Activated effector memory CD4-positive, alpha-beta T cell treated with Interleukin-2 at 50 U/mL for 16 hours (primary cell): ENCODE measurements around the gene DPY19L1.
A peak's percentile ranks its signal among the peaks of the same experiment; 100 is the strongest.
"Not testable (repeated sequence)": the region's sequence is repeated elsewhere in the genome, so short reads cannot be mapped to it uniquely, and the experiment has no call there.

ENCODE experiments used
- DNase-seq: peaks from one replicate; pipeline ENCODE4 v3.0.0-alpha.2; 2020

Gene DPY19L1

DNA sequence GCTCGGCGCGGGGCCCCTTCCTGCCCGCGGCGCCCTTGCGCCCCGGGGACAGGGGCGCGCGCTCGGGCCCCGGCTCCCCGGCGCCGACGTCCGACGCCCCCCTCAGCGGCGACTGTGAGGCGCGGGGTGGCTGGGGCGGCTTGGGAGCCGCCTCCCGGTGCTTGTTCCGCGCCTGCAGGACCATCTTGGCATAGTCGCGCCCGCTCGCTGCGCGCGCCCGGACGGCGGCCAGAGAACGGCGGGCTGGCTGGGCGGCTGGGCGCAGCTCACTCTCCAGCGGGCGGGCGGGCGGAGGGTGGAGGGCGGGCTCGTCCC is at the start of gene DPY19L1:
TSS of gene DPY19L1 (minus strand) at position 275 of the 315 bp plus-strand sequence. CDS start at position 184, 91 bp downstream.
- no peak for DNase-seq

DNA sequence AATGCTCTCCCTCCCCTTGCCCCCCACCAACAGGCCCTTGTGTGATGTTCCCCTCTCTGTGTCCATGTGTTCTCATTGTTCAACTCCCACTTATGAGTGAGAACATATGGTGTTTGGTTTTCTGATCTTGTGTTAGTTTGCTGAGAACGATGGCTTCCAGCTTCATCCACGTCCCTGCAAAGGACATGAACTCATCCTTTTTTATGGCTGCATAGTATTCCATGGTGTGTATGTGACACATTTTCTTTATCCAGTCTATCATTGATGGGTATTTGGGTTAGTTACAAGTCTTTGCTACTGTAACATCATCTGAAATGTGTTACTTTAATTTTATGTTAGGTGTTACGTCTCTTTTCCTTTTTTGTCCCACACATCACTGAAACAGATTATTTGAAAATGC is 42.2 kb upstream of the DPY19L1 start:
- DNase-seq = not testable (repeated sequence)

DNA sequence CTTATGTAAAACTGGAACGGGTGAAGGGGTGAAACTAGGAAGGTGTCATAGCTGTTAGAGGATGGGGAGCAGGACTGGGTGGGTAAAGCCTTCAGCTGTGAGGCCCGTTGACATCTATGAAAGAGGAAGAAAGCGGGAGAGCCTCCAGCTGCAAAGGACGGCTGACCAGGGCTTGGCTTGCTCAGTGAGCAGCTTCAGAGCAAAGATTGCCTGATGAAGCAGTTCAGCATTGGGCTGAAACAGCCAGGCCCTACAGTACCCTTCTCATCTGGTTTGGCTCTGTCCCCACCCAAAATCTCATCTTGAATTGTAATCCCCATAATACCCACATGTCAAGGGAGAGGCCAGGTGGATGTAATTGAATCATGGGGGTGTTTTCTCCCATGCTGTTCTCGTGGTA is 36.7 kb upstream of the DPY19L1 start:
- DNase-seq = not testable (repeated sequence)

DNA sequence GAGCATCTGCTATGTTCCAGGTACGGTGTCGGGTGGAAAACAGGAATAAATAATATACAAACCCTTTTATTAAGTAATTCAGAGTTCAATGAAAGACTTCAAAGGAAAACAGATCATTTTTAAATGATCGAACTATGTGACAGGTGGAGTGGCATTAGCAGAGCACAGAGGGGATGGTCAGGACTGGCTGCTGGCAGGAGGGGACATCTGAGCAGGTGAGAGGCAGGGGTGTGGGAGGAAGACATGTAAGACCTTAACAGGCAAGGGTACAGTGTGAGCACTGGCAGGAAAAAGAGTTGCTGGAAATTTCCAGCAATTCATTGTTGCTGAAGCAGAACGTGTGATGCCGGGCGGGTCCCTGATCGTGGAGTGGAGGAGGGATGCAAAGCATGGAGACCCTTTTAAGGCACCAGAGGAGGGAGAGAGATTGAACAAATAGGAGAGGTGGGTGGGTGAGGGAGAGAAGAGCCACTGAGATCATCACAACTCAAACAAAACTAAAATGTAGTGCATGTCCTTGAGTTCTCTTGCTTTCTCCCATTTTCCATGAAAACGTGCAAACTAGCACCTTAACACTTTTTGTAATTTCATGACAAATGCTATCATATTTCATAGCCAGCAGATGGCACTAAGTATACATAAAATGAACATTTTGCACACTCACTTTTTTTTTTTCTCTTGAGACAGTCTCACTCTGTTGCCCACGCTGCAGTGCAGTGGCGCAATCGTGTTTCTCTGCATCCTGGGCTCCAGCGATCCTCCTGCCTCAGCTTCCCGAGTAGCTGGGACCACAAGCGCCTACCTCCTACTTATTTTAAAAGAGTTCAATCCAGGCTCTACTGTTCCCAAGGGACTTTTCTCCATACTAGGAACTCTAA is 35.9 kb upstream of the DPY19L1 start:
- not testable (repeated sequence) for DNase-seq

DNA sequence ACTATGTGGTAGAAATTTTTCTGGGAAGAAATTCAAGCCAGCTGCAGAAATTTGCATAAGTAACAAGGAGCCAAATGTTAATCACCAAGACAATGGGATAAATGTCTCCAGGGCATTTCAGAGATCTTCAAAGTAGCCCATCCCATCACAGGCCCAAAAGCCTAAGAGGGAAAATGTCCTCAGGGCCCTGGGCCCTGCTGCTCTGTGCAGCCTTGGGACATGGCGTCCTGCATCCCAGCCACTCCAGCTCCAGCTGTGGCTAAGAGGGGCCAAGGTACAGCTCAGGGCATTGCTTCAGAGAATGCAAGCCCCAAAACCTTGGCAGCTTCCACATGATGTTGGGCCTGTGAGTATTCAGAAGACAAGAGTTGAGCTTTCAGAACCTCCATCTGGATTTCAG is 31.8 kb upstream of the DPY19L1 start:
- DNase-seq = not testable (repeated sequence)

DNA sequence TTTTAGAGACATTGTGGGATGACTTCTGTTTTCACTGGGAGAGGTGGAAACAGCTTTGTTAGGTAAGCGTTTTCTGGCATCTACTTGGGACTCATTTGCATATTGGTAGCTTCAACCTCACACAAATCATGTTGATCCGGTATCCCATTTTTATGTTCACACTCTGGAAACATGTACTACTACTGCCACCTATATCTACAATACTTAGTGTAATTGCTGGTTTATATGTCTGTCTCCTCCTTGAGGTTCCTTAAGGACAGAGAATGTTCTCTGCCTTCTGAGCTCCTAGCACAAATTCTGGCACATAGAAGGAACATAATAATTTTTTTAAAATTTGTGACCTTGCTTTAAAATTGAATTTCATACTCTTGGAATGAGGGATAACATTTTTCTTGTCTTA is 28.1 kb upstream of the DPY19L1 start:
- DNase-seq = not testable (repeated sequence)

DNA sequence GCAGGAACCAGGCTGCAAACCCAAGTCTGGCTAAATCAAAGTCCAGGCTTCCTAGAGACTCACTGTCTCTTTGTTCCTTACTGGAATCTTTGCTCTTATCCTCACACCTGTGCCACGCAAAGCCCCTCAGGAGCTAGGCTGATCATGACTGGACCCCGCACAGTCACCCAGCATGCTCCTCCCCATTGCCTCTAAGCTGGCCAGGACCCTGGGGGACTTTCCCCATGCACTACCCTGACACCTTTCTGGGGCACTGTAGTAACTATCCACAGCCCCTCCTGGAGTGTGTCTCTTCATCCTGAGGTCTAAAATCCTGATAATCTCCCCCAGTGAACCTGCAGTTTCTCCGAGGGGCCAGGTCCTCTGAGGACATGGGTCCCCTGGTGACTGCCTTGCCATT is 21.3 kb upstream of the DPY19L1 start:
- not testable (repeated sequence) for DNase-seq

DNA sequence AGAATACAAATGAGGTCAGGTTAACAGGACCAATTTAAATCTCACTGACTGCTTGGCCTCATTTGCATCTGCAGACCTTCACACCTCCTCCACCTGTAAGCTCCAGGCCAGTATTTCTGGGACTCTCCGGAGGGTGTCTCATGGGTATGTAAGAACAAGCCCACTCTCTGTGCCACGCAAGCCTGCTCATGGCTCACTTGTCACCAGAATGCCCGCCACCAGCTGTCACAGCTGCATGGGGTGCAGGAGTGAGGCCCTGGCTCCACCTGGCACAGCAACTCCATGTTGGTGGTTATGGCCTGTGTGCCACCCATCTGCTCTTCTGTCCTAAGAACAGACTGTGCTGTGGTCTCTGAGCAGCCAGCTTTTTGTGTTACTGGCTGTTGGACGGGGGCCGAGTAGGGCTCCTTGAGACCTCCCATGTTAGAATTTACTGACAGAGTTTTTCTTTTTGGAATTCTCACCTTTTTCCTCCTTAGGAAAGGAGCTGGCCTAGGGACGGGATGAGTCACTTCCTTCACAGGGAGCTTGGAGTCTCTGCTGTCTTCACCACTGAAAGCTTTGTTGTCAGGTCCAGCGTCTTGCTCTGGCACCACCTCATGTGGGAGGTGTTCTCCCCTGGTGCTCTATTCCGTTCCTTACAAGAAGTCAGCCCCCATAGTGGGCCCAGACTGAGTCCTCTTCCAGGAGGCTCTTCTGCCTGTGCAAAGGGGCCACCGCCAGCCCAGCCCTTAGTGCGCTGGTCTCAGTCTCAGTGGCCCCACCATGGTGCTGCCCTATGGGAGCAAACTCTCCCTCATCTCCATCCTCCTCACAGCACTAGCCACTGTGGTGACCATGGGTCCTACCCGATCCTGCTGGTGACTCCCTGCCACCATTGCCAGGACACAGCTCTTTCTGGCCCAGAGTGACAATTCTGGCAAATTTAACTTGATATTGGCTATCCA is 20.5 kb upstream of the DPY19L1 start:
- DNase-seq = not testable (repeated sequence)

DNA sequence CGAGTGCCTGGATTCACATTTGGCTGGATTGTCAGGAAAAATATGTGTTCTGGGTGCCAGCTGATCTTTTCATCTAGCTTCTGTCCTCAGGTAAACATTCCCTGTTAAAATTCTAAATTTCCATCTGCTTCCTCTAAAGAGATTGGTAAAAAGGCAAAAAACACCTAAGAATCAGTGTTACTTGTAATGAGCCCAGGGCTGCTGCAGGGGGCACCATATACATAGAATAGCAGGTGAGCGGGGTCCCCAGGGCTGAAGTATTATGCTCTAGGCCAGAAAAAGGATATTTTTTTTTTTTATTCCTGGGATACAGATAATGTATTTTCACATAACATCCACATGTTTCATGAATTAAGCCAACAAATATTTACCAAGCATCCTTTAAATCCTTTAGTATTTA is 18.4 kb upstream of the DPY19L1 start:
- not testable (repeated sequence) for DNase-seq

DNA sequence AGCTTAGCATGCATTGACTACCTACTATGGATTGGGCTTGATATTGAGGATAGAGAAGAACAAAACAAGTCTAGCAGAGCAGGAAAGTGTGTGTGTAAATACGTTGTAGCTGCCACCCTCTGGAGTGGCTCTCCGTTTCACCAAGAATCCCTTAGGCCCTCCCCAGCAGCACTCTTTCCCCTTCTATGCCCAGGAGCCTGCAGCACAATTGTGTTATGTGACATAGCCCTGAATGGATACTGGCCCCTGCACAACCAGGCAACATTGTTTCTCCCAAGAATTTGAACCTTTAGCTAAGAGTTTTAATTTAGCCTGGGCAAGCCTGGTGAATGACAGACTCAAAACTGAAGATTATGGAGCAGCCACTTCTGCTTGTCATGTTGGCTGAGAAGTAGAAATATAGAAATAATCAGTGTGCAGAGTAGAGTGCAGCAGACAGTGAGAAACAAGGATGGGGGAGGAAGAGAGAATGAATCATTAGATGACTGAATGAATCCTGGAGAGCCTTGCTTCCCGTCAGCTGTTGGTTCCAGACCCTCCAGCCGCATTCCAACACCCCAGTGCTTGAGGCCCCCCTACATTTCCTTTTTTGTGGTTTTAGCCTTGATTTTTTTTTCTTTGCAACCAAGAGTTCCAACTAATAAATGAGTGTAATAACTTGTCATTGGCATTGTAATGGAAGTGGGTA is 16.3 kb upstream of the DPY19L1 start:
- DNase-seq = not testable (repeated sequence)

DNA sequence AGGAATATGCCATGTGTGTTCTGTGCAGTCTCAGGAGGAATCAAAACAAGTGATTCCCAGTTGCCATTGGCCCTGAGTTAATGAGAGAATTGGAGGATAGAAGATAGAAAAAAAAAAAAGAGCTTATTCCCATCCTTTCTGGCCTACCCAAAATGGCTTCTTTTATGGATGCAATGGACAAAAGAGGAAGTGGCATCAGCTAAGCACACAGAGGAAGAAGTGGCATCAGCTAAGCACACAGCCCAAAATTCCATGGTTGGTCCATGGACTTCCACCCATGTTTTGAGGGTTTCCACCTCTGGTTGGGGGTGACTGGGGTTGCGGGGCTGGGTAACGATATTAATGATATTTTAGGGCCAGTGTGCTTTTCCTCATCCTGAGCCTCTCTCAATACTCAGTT is 11.1 kb upstream of the DPY19L1 start:
- not testable (repeated sequence) for DNase-seq

DNA sequence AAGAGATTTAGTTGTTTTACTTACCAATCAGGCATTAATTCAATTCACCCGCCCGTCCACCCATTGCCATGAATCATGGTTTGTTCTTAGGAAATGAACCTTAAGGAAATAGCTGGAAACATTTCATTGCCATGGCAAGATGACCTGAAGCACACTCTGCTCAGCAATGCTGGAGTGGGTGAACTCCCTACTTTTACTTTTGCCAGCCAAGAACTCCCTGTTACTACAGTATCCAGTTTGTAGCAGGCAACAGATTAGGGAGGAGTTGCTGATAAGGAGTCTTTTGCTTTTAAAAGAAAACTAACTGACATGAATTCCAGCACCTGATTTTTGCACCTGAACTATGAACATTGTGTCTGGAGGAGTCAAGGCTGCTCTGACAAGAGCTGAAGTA is 10.6 kb upstream of the DPY19L1 start:
- not testable (repeated sequence) for DNase-seq

DNA sequence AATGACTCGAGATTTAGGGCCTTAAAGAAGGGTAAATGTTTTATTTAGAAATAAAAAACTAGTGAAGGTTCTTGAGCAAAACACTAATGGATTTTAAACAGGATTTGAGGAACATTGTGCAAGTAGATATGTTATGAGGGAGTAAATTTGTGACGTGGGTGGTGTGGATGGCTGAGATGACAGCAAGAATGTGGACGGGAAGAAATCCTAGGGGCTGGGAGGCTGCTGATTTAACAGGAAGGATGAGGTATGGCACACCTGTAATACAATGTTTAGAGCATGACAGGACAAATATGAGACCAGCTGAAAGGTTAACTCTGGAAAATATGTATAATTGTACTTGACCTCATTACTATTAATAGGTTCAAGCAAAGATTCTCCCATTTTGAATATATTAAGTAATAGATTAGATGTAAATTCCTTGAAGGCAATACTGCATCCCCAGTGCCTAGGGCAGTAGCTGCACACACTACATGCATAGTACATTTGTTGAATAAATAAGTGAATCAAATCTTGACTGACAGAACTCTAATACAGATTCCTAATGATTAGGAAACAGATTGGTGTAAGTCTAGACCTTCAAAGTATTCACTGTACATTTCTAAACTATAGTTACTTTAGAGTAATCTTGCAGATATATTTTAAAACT is 10.1 kb upstream of the DPY19L1 start:
- not testable (repeated sequence) for DNase-seq

DNA sequence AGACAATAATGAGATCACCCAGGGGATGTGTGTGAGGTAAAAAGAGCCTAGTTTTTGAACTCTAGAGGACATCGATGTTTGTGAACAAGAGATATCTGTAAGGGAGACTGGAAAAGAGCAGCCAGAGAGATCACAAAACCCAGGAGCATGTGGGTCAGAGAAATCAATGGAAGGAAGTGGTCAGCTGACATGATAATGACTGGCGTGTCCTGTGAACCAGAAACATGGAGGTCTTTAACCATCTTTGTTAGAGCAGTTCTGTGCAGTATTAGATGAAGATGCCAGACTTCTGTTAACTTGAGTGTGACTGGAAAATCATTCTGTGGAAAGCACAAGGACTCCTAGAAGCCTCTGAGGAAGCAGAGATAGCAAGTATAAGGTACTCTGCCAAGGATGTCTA is 6.0 kb upstream of the DPY19L1 start:
- DNase-seq = not testable (repeated sequence)

DNA sequence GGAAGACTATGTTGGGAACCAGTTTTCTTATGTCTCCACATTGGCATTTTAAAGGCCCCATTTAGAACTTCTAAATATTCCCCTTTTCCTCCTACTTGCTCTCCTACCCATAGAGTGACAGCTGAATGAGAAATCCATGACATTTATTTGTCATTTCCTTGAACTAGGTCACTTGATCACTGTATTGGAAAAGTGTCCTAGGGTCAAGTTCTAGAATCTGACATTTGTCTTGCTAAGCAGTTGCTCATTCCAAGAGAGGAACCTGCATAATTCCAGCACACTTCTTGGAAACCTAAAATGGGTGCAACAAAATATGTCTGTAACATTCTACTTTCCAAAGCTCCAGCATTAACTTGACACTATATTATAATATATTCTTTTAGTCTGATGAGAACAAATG is 3.6 kb upstream of the DPY19L1 start:
- no peak for DNase-seq

DNA sequence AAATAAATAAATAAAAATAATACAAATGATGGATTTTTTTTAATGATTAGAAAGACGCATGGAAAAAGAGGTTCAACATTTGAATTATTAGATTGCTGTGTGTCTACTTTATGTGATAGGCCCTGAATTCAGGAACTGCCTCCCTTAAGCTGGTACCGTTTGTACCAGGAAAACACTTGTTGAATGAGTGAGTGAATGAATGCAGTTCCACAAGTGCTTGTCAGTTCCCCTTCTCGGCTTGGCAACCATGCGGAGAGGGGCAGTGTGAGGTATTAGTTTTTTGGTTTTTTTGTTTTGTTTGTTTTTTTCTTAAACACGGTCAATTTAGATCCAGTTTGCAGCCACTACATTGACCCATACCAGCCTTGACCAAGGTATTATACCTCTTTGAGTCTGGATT is 2.1 kb upstream of the DPY19L1 start:
- DNase-seq = no peak

DNA sequence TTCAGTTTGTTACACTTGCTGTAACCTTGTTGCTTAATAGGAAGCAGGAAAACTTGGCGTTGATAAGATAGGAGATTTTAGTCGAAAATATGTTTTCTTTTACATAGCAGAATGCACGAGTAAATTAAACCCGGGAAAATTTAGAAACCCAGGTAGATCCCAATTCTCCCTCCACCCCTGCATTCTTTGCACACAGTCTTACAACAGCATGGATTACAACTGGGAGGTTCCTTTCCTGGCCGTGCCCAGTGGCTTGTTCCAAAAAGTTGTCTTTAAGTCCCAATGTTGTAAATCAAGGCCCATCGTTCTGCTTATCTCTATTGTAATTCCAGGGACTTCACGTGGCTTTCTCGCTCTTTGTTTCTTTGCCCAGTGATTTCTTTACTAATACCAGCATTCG is 1.1 kb upstream of the DPY19L1 start:
- DNase-seq = no peak

DNA sequence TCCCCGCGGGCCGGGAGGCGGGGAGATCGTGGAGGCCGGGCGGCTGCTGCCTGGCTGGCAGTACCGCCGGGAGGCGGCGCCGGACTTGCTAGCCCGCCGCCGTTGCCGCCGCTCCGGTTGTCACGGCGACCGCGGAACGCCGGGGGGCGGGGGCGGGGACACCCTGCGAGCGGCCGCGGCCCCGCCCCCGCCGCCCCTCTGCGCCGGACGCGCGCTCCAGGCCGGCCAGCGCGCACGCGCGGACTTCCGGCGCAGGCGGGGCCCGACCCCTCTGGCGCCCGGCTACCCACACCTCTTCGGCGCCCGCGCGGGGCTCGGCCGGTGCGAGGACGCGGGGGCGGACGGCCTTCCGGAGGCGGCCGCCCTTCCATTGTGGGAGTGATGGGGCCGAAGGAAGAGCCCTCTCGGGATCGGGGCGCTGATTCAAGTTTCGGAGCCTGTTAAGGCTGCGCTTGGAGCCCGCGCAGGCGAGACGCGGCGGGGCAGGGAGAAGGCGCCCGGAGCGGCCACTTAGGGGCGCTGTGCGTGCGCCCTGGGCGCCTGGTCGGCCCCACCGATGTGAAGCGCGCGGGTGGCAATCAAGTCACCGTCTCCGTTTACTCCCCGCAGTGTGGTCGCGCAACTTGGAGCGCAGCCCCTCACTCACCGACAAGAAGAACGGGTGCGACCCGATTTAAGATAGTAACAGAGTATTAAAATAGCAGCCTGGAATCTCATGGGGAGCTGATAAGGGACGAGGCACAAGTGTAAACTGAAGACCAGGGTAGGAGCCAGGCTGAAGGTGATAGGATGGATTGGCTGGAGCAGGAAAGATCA is 449 bp upstream of the DPY19L1 start:
- peak; percentile 88 for DNase-seq

DNA sequence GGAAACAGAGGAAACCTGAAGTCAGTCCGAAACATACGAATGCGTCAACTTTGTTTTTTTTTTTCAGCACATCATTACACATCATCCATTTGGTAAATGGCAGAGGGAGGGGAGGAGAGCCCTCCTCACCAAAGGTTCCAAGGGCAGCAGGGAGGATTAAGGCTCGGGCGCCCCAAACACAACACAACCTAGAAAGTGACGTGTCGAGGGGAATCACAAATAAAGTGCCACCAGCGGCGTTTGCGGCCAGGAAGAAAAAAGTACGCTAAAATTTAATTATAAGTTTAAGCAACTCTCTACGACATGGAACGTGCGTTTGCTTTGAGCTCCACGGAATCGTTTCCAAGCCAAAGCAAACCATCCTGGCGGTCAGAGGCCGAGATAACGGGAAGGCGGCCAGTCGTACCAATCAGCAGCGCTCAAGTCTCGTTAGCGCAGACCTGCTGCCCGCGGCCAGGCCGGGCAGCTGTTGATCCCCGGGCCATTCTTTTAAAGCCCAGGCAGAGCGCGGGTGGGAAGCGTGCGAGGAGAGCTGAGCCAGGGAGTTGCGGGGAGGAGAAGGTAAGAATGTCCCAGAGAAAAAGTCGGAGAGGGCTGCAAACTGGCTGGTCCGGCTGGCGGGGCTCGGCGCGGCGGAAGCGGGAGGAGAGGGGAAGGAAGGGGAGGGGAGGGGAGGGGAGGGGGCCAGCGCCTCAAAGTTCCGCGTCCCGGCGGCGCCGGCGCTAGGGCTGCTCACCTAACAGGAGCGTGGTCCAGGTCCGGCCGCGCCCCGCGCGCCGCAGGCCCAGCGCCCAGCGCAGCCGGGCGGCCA is 719 bp downstream of the DPY19L1 start:
- peak; percentile 25 for DNase-seq

DNA sequence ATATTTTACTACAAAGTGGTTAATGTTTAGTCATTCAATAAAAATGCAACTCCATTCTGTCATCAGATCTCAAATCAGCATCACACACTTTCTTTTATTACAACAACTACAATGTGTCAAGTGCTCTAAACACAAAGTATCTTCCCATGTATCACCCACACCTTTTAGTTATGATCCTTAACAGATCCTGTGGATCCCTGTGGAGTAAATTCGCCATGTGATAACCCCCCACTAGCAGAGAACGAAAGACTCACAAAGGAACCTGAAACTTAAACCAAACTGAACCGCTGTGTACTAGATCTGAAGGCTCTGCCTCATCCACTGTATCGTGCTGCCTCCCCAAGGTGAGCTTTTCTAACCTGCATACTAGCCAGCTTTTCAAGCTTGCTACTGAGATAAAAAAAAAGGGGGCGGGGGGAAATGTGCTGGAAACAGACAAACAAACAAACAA is 1.7 kb downstream of the DPY19L1 start:
- DNase-seq = peak; percentile 12

DNA sequence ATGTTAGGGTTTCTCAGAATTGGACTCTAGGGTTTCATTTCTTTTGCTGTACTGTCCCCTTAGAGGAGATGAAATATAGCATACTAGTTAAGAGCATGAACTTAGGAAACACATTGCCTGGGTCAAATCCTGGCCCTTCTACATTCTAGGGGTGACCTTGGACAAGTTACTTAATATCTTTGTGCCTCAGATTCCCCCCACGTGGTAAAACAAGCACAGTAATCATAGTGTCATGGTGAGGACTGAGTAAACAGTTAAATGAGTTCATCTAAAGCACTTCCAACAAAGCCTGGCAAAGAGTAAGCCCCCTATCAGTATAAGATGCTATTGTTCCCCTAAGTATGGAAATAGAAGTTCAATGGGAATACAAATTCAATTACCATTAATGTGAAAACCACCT is 5.1 kb downstream of the DPY19L1 start:
- DNase-seq = no peak
